Measurements from ENCODE around the gene TTC9. TPM values are rescaled to one million over a fixed set of nuclear protein-coding genes. Genes with fewer than 3 reads are reported as not detected.

Gene TTC9
- polyA plus RNA-seq, 2 of the 4 experiments (the other 2 are of a cell fraction) = 1.3 to 2.0 TPM

GRCh38 chr14:70665448-70666360, 24.0 kb downstream of the TTC9 start:
- Histone ChIP-seq H3K9me3 (no peaks in the 10 kb centered on the region), H3K4me2 (peak overlapping the region; percentile 49), H3K4me3 (no peak overlapping the region), H3K27ac (peak overlapping the region; percentile 9 to 23; a peak in 3 of 6 replicates), H3K4me1 (peaks cover 27% of the 10 kb centered on the region)
- ATAC-seq (peak; percentile 75 to 77), DNase-seq (ENCODE audit: low read depth in 1 of 2, low spot score in 1 of 2) (peak; percentile 43 to 50), FAIRE-seq (no peak)
- WGBS (ENCODE audit: missing lambda C conversion rate) = 34% methylated on average over 8 of the region's 8 CpGs
- TF ChIP-seq ZFP36 (IDR thresholded peaks at IDR 0.05; ENCODE audit: borderline replicate concordance, partially characterized antibody) = no peak
- CTCF ChIA-PET = interaction anchor here (0.9 to 1.0 kb wide), 3 partner anchors 48 to 152 kb away, joined by 3 read pairs; no protein-coding TSS in a partner anchor
- POLR2A ChIA-PET = no interaction called here

- no peak for DNase-seq (ENCODE audit: low read depth in 1 of 2, low spot score in 1 of 2)
- H3K4me1 ChIP-seq = peaks cover 27% of the 10 kb centered on the region
Measured at GRCh38 chr14:70666361-70666686, 24.6 kb downstream of the TTC9 start.

GRCh38 chr14:70670992-70671651, 29.4 kb downstream of the TTC9 start:
- CTCF ChIA-PET = interaction anchor here (0.9 kb wide), 2 partner anchors 12 to 42 kb away, joined by 3 read pairs; no protein-coding TSS in a partner anchor
- DNase-seq (ENCODE audit: low read depth in 1 of 2, low spot score in 1 of 2) (no peak), ATAC-seq (no peak), FAIRE-seq (no peak)
- 71% methylated on average over 15 of the region's 15 CpGs for WGBS (ENCODE audit: missing lambda C conversion rate)
- Histone ChIP-seq H3K4me2 (no peak overlapping the region), H3K4me3 (no peak overlapping the region), H3K9me3 (no peaks in the 10 kb centered on the region), H3K27ac (no peak overlapping the region), H3K4me1 (peaks cover 5% of the 10 kb centered on the region)
- POLR2A ChIA-PET = no interaction called here
- TF ChIP-seq TP53 (CRISPR knock-in tag; IDR thresholded peaks at IDR 0.05) (no peak), ZFP36 (IDR thresholded peaks at IDR 0.05; ENCODE audit: borderline replicate concordance, partially characterized antibody) (no peak), KDM1A (IDR thresholded peaks at IDR 0.05; ENCODE audit: low read depth) (no peak), SMC3 (IDR thresholded peaks at IDR 0.05) (no peak), TFCP2L1 (CRISPR knock-in tag; IDR thresholded peaks at IDR 0.05) (no peak), HES2 (IDR thresholded peaks at IDR 0.05) (no peak), HMGXB4 (CRISPR knock-in tag; IDR thresholded peaks at IDR 0.05; ENCODE audit: borderline replicate concordance) (no peak), CHD2 (IDR thresholded peaks at IDR 0.05; ENCODE audit: low read length, partially characterized antibody) (no peak), USF2 (IDR thresholded peaks at IDR 0.05) (no peak), JUNB (IDR thresholded peaks at IDR 0.05) (no peak), NFE2L2 (conservative IDR thresholded peaks at IDR 0.05; ENCODE audit: low read length) (no peak), REST (IDR thresholded peaks at IDR 0.05) (no peak), MYC (IDR thresholded peaks at IDR 0.05; ENCODE audit: borderline replicate concordance, low read length) (no peak), RARB (CRISPR knock-in tag; IDR thresholded peaks at IDR 0.05) (no peak), ZNF302 (CRISPR knock-in tag; IDR thresholded peaks at IDR 0.05) (no peak), EHMT2 (IDR thresholded peaks at IDR 0.05; ENCODE audit: low read depth) (no peak), HOXB5 (CRISPR knock-in tag; IDR thresholded peaks at IDR 0.05) (no peak)
- TF ChIP-seq, protein P1, sequence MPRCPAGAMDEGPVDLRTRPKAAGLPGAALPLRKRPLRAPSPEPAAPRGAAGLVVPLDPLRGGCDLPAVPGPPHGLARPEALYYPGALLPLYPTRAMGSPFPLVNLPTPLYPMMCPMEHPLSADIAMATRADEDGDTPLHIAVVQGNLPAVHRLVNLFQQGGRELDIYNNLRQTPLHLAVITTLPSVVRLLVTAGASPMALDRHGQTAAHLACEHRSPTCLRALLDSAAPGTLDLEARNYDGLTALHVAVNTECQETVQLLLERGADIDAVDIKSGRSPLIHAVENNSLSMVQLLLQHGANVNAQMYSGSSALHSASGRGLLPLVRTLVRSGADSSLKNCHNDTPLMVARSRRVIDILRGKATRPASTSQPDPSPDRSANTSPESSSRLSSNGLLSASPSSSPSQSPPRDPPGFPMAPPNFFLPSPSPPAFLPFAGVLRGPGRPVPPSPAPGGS (IDR thresholded peaks at IDR 0.05) = no peak

More at GRCh38 chr14:70666361-70666686, 24.6 kb downstream of the TTC9 start:
- ATAC-seq = peak in 1 of 2 experiments; percentile 30; a peak in 2 of 6 replicates
- CTCF ChIA-PET = interaction anchor here (0.9 to 1.0 kb wide), 2 partner anchors 56 to 151 kb away, joined by 3 read pairs; no protein-coding TSS in a partner anchor
- peak overlapping the region; percentile 49 for H3K4me2 ChIP-seq
- H3K4me3 ChIP-seq = no peak overlapping the region
- TF ChIP-seq CHD4 (IDR thresholded peaks at IDR 0.05; ENCODE audit: borderline replicate concordance) = no peak
- no peak for TF ChIP-seq ZSCAN20 (CRISPR knock-in tag; IDR thresholded peaks at IDR 0.05)
- no peak for TF ChIP-seq HOXB5 (CRISPR knock-in tag; IDR thresholded peaks at IDR 0.05)
- TF ChIP-seq RCOR1 (IDR thresholded peaks at IDR 0.05; ENCODE audit: low read depth, low read length) = no peak
- TF ChIP-seq, protein P2, sequence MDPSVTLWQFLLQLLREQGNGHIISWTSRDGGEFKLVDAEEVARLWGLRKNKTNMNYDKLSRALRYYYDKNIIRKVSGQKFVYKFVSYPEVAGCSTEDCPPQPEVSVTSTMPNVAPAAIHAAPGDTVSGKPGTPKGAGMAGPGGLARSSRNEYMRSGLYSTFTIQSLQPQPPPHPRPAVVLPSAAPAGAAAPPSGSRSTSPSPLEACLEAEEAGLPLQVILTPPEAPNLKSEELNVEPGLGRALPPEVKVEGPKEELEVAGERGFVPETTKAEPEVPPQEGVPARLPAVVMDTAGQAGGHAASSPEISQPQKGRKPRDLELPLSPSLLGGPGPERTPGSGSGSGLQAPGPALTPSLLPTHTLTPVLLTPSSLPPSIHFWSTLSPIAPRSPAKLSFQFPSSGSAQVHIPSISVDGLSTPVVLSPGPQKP (IDR thresholded peaks at IDR 0.05; ENCODE audit: low read depth, low read length) = no peak
- no peak for TF ChIP-seq NR3C1 (IDR thresholded peaks at IDR 0.05)
- H3K9me3 ChIP-seq = no peaks in the 10 kb centered on the region
- POLR2A ChIA-PET = no interaction called here
- WGBS (ENCODE audit: missing lambda C conversion rate) = 26% methylated on average over 1 of the region's 1 CpG
- H3K27ac ChIP-seq = peak overlapping the region in 1 of 2 experiments; percentile 23; a peak in 3 of 6 replicates
- FAIRE-seq = no peak
